ENCODE results near the gene ARR3. TPM values are rescaled to one million over a fixed set of nuclear protein-coding genes. Genes with fewer than 3 reads are reported as not detected.
"Not testable (repeated sequence)": the region's sequence is repeated elsewhere in the genome, so short reads cannot be mapped to it uniquely, and the experiment has no call there.

Gene ARR3
- total RNA-seq, 1 donor from 2014 or later: not detected

GRCh38 chrX:70257423-70258288 is 10.5 kb upstream of the ARR3 start:
- no peak for DNase-seq (ENCODE audit: low spot score, unreplicated experiment)
- Mint-ChIP-seq H3K27me3 (no peaks in the 10 kb centered on the region), H3K4me1 (ENCODE audit: low read depth) (peaks cover 12% of the 10 kb centered on the region), H3K36me3 (ENCODE audit: insufficient read depth) (no peaks in the 10 kb centered on the region), H3K9me3 (ENCODE audit: low read depth) (peaks cover 25% of the 10 kb centered on the region), H3K4me3 (ENCODE audit: low read depth) (no peak overlapping the region), H3K27ac (no peak overlapping the region)
- TF ChIP-seq CTCF (IDR thresholded peaks at IDR 0.05; ENCODE audit: unreplicated experiment): no peak

GRCh38 chrX:70260104-70260503 is 8.0 kb upstream of the ARR3 start, which contains the start of gene P2RY4:
TSS of gene P2RY4 (minus strand) at chrX:70260204. CDS start at chrX:70259624, 580 bp downstream.
- no peak for TF ChIP-seq CTCF (IDR thresholded peaks at IDR 0.05; ENCODE audit: unreplicated experiment)
- H3K4me1 Mint-ChIP-seq (ENCODE audit: low read depth): peaks cover under 1% of the 10 kb centered on the region
- no peak for DNase-seq (ENCODE audit: low spot score, unreplicated experiment)
- H3K36me3 Mint-ChIP-seq (ENCODE audit: insufficient read depth): no peaks in the 10 kb centered on the region
- H3K27ac Mint-ChIP-seq: no peak within 1 kb of the TSS
- H3K9me3 Mint-ChIP-seq (ENCODE audit: low read depth): peaks cover 12% of the 10 kb centered on the region
- H3K4me3 Mint-ChIP-seq (ENCODE audit: low read depth): no peak within 1 kb of the TSS
- peaks cover 8% of the 10 kb centered on the region for H3K27me3 Mint-ChIP-seq

- TF ChIP-seq CTCF (IDR thresholded peaks at IDR 0.05; ENCODE audit: unreplicated experiment): peak; percentile 61
- H3K27ac Mint-ChIP-seq: no peak overlapping the region
- no peak overlapping the region for H3K4me3 Mint-ChIP-seq (ENCODE audit: low read depth)
- DNase-seq (ENCODE audit: low spot score, unreplicated experiment): peak; percentile 28
- peaks cover 14% of the 10 kb centered on the region for H3K9me3 Mint-ChIP-seq (ENCODE audit: low read depth)
- H3K4me1 Mint-ChIP-seq (ENCODE audit: low read depth): no peaks in the 10 kb centered on the region
- H3K27me3 Mint-ChIP-seq: peaks cover 8% of the 10 kb centered on the region
- H3K36me3 Mint-ChIP-seq (ENCODE audit: insufficient read depth): no peaks in the 10 kb centered on the region
These were observed 5.1 kb upstream of the ARR3 start for GRCh38 chrX:70262952-70263567.

GRCh38 chrX:70264784-70265183 is 3.4 kb upstream of the ARR3 start:
- H3K4me3 Mint-ChIP-seq (ENCODE audit: low read depth): no peak overlapping the region
- DNase-seq (ENCODE audit: low spot score, unreplicated experiment): no peak
- no peak overlapping the region for H3K27ac Mint-ChIP-seq
- H3K9me3 Mint-ChIP-seq (ENCODE audit: low read depth): peaks cover 25% of the 10 kb centered on the region
- no peak for TF ChIP-seq CTCF (IDR thresholded peaks at IDR 0.05; ENCODE audit: unreplicated experiment)
- H3K27me3 Mint-ChIP-seq: peaks cover 8% of the 10 kb centered on the region
- H3K4me1 Mint-ChIP-seq (ENCODE audit: low read depth): no peaks in the 10 kb centered on the region
- H3K36me3 Mint-ChIP-seq (ENCODE audit: insufficient read depth): no peaks in the 10 kb centered on the region

- H3K9me3 Mint-ChIP-seq (ENCODE audit: low read depth): peaks cover 13% of the 10 kb centered on the region
- H3K4me1 Mint-ChIP-seq (ENCODE audit: low read depth); H3K27me3 Mint-ChIP-seq; H3K27ac Mint-ChIP-seq; DNase-seq (ENCODE audit: low spot score, unreplicated experiment); H3K4me3 Mint-ChIP-seq (ENCODE audit: low read depth); H3K36me3 Mint-ChIP-seq (ENCODE audit: insufficient read depth): not testable (repeated sequence)
These were observed 5.9 kb downstream of the ARR3 start for GRCh38 chrX:70274029-70274428.

All from progenitor cell of endocrine pancreas (in vitro differentiated cells).